Measurements from ENCODE around the gene CAMK2D.

- TF ChIP-seq ZNF70 (CRISPR knock-in tag; IDR thresholded peaks at IDR 0.05) (no peak), PATZ1 (CRISPR knock-in tag; IDR thresholded peaks at IDR 0.05; ENCODE audit: borderline replicate concordance) (no peak), PPARA (CRISPR knock-in tag; IDR thresholded peaks at IDR 0.05; ENCODE audit: borderline replicate concordance) (no peak), TOX (CRISPR knock-in tag; IDR thresholded peaks at IDR 0.05; ENCODE audit: borderline replicate concordance) (no peak), ISL1 (CRISPR knock-in tag; IDR thresholded peaks at IDR 0.05) (no peak), CSDC2 (CRISPR knock-in tag; IDR thresholded peaks at IDR 0.05) (no peak), OSR1 (CRISPR knock-in tag; IDR thresholded peaks at IDR 0.05) (no peak), ZFP30 (CRISPR knock-in tag; IDR thresholded peaks at IDR 0.05) (no peak), RARB (CRISPR knock-in tag; IDR thresholded peaks at IDR 0.05) (no peak), CSRNP3 (CRISPR knock-in tag; IDR thresholded peaks at IDR 0.05) (no peak), GLIS3 (CRISPR knock-in tag; IDR thresholded peaks at IDR 0.05) (no peak), TCF4 (CRISPR knock-in tag; IDR thresholded peaks at IDR 0.05; ENCODE audit: borderline replicate concordance) (no peak)
- TF ChIP-seq, protein P1, sequence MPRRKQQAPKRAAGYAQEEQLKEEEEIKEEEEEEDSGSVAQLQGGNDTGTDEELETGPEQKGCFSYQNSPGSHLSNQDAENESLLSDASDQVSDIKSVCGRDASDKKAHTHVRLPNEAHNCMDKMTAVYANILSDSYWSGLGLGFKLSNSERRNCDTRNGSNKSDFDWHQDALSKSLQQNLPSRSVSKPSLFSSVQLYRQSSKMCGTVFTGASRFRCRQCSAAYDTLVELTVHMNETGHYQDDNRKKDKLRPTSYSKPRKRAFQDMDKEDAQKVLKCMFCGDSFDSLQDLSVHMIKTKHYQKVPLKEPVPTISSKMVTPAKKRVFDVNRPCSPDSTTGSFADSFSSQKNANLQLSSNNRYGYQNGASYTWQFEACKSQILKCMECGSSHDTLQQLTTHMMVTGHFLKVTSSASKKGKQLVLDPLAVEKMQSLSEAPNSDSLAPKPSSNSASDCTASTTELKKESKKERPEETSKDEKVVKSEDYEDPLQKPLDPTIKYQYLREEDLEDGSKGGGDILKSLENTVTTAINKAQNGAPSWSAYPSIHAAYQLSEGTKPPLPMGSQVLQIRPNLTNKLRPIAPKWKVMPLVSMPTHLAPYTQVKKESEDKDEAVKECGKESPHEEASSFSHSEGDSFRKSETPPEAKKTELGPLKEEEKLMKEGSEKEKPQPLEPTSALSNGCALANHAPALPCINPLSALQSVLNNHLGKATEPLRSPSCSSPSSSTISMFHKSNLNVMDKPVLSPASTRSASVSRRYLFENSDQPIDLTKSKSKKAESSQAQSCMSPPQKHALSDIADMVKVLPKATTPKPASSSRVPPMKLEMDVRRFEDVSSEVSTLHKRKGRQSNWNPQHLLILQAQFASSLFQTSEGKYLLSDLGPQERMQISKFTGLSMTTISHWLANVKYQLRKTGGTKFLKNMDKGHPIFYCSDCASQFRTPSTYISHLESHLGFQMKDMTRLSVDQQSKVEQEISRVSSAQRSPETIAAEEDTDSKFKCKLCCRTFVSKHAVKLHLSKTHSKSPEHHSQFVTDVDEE (CRISPR knock-in tag; IDR thresholded peaks at IDR 0.05) = no peak
Measured at GRCh38 chr4:113620032-113620431, 141.5 kb downstream of the CAMK2D start.
